HEK293 (cell line): ENCODE results near the gene SGSM2.

Source experiments
- KLF16 ChIP-seq: fragments of 450-650 bp; formaldehyde crosslinking; IDR thresholded peaks from 2 replicates; pipeline ENCODE4 v1.5.1; 2017; ENCODE audit warnings: missing biosample characterization, missing genetic modification characterization
- SETDB1 ChIP-seq: IDR thresholded peaks from one replicate; pipeline ENCODE4 v1.6.1; 2017; ENCODE audit warnings: mild to moderate bottlenecking, low read length, moderate library complexity, mixed read lengths; ENCODE audit not compliant: insufficient read length
- ZNF184 ChIP-seq: fragments of 450-650 bp; IDR thresholded peaks from 2 replicates; pipeline ENCODE4 v1.5.1; 2018; ENCODE audit warnings: missing biosample characterization, mild to moderate bottlenecking, missing genetic modification characterization
- ZNF2 ChIP-seq: fragments of 450-650 bp; formaldehyde crosslinking; IDR thresholded peaks from 2 replicates; pipeline ENCODE4 v1.5.1; 2016; ENCODE audit warnings: missing biosample characterization, missing genetic modification characterization
- ZNF473 ChIP-seq: fragments of 450-650 bp; formaldehyde crosslinking; IDR thresholded peaks from 2 replicates; pipeline ENCODE4 v1.5.1; 2017; ENCODE audit warnings: missing biosample characterization, missing genetic modification characterization
- ZNF747 ChIP-seq: fragments of 450-650 bp; formaldehyde crosslinking; IDR thresholded peaks from 2 replicates; pipeline ENCODE4 v1.5.1; 2016; ENCODE audit warnings: missing biosample characterization, missing genetic modification characterization
- TF ChIP-seq, protein P1 (sequence below): fragments of 450-650 bp; formaldehyde crosslinking; IDR thresholded peaks from 2 replicates; pipeline ENCODE4 v1.5.1; 2016; ENCODE audit warnings: missing biosample characterization, missing genetic modification characterization

- TF ChIP-seq, protein P1, sequence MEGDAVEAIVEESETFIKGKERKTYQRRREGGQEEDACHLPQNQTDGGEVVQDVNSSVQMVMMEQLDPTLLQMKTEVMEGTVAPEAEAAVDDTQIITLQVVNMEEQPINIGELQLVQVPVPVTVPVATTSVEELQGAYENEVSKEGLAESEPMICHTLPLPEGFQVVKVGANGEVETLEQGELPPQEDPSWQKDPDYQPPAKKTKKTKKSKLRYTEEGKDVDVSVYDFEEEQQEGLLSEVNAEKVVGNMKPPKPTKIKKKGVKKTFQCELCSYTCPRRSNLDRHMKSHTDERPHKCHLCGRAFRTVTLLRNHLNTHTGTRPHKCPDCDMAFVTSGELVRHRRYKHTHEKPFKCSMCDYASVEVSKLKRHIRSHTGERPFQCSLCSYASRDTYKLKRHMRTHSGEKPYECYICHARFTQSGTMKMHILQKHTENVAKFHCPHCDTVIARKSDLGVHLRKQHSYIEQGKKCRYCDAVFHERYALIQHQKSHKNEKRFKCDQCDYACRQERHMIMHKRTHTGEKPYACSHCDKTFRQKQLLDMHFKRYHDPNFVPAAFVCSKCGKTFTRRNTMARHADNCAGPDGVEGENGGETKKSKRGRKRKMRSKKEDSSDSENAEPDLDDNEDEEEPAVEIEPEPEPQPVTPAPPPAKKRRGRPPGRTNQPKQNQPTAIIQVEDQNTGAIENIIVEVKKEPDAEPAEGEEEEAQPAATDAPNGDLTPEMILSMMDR (tag by site-specific recombination), result no peak
- TF ChIP-seq ZNF473 (tag by site-specific recombination) (no peak), ZNF184 (no peak), SETDB1 (no peak), KLF16 (tag by site-specific recombination) (no peak), ZNF747 (tag by site-specific recombination) (no peak), ZNF2 (no peak)
Observed at GRCh38 chr17:2380226-2380922, 43.1 kb downstream of the SGSM2 start.
